Measurements from ENCODE around the gene FCER2.

DNA sequence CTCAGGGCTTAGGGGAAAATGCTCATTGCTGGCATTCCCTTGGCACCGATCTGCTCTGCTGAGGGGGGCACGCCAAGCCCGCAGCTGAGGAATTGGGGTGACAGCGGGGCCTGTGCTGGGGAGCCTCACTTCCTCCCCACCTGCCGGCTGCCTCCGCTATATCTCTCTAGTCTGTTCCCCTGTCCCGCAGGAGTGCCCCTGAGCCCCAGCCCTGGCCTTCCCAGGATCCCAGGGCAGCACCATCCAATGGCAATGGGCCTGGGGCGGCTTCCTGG is 55.6 kb downstream of the FCER2 start:
- TF ChIP-seq EZH2 (IDR thresholded peaks at IDR 0.05; ENCODE audit: low read length, unreplicated experiment) = no peak
- TF ChIP-seq, protein P1, sequence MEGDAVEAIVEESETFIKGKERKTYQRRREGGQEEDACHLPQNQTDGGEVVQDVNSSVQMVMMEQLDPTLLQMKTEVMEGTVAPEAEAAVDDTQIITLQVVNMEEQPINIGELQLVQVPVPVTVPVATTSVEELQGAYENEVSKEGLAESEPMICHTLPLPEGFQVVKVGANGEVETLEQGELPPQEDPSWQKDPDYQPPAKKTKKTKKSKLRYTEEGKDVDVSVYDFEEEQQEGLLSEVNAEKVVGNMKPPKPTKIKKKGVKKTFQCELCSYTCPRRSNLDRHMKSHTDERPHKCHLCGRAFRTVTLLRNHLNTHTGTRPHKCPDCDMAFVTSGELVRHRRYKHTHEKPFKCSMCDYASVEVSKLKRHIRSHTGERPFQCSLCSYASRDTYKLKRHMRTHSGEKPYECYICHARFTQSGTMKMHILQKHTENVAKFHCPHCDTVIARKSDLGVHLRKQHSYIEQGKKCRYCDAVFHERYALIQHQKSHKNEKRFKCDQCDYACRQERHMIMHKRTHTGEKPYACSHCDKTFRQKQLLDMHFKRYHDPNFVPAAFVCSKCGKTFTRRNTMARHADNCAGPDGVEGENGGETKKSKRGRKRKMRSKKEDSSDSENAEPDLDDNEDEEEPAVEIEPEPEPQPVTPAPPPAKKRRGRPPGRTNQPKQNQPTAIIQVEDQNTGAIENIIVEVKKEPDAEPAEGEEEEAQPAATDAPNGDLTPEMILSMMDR (conservative IDR thresholded peaks at IDR 0.05; ENCODE audit: low read depth, low read length) = no peak

Measured in PC-3 (cell line).